SU-DHL-6 (cell line): ENCODE results near the gene DST.
"Not testable (repeated sequence)": the region's sequence is repeated elsewhere in the genome, so short reads cannot be mapped to it uniquely, and the experiment has no call there.

Experiments used
- H2AFZ ChIP-seq: fragments of 200-600 bp; sonication (generic); 2 replicates; pipeline ENCODE4 v1.6.1; 2014; ENCODE audit warnings: low read depth, mild to moderate bottlenecking, moderate library complexity, mixed read lengths, antibody characterized with exemption, low read length; ENCODE audit not compliant: severe bottlenecking
- H3F3A ChIP-seq: fragments of 200-600 bp; shearing (Covaris generic); 2 replicates; pipeline ENCODE4 v1.6.0; 2016; ENCODE audit warnings: antibody characterized with exemption, mild to moderate bottlenecking; ENCODE audit not compliant: insufficient read depth
- H3K27ac ChIP-seq: fragments of 200-600 bp; sonication (generic); 2 replicates; pipeline ENCODE4 v1.5.1; 2016; ENCODE audit warnings: low read depth, mild to moderate bottlenecking, low read length, moderate library complexity, mixed read lengths
- H3K27me3 ChIP-seq: fragments of 200-600 bp; sonication (generic), shearing (Covaris generic); 2 replicates; pipeline ENCODE4 v1.6.0; 2014; ENCODE audit warnings: mild to moderate bottlenecking, low read length
- H3K36me3 ChIP-seq: fragments of 200-600 bp; sonication (generic); 2 replicates; pipeline ENCODE4 v1.6.1; 2014; ENCODE audit warnings: mild to moderate bottlenecking, low read length, mixed read lengths
- H3K4me2 ChIP-seq: fragments of 300-600, 200-600 bp; shearing (Covaris generic), sonication (generic); 2 replicates; pipeline ENCODE4 v1.6.0; 2014; ENCODE audit warnings: low read length, low read depth, mild to moderate bottlenecking; ENCODE audit not compliant: poor library complexity, severe bottlenecking
- H3K4me3 ChIP-seq: fragments of 200-600 bp; sonication (generic); 2 replicates; pipeline ENCODE4 v1.5.1; 2014; ENCODE audit warnings: antibody characterized with exemption, low read length, mild to moderate bottlenecking, mixed read lengths; ENCODE audit not compliant: insufficient read depth, poor library complexity, severe bottlenecking
- H3K79me2 ChIP-seq: fragments of 200-600 bp; sonication (generic); 2 replicates; pipeline ENCODE4 v1.6.1; 2014; ENCODE audit warnings: mild to moderate bottlenecking, low read length, moderate library complexity; ENCODE audit not compliant: insufficient read depth
- H3K9ac ChIP-seq: fragments of 200-600 bp; sonication (generic); 2 replicates; pipeline ENCODE4 v1.7.0; 2014; ENCODE audit warnings: mild to moderate bottlenecking, low read length
- H3K9me2 ChIP-seq: fragments of 200-600 bp; sonication (generic); replicated peaks from 2 replicates; pipeline ENCODE4 v1.6.1; 2014; ENCODE audit warnings: low read length; ENCODE audit not compliant: insufficient read depth
- H3K9me3 ChIP-seq: fragments of 200-600 bp; sonication (generic); 2 replicates; pipeline ENCODE4 v1.6.1; 2014; ENCODE audit warnings: low read length, mixed read lengths; ENCODE audit not compliant: insufficient read depth
- H4K20me1 ChIP-seq: fragments of 200-600 bp; sonication (generic); 2 replicates; pipeline ENCODE4 v1.6.1; 2014; ENCODE audit warnings: low read depth, mild to moderate bottlenecking, antibody characterized with exemption, low read length, moderate library complexity, mixed read lengths
- CTCF ChIP-seq: fragments of 200-600 bp; sonication (generic); IDR thresholded peaks from one replicate; pipeline ENCODE4 v1.5.1; 2017; ENCODE audit warnings: antibody characterized with exemption, mild to moderate bottlenecking, low read length, moderate library complexity; ENCODE audit not compliant: insufficient read depth, poor library complexity, severe bottlenecking
- EZH2phosphoT487 ChIP-seq: fragments of 200-600 bp; sonication (generic), shearing (Covaris generic); conservative IDR thresholded peaks from 2 replicates; pipeline ENCODE4 v1.6.1; 2018; ENCODE audit warnings: mild to moderate bottlenecking, antibody characterized with exemption, low read length, moderate library complexity, mixed read lengths

The DST gene

GRCh38 chr6:56664029-56664428 lies 21.3 kb upstream of the DST start:
- H3K79me2 ChIP-seq, result no peaks in the 10 kb centered on the region
- no peak overlapping the region for H3K27ac ChIP-seq
- TF ChIP-seq EZH2phosphoT487 (no peak), CTCF (no peak)

GRCh38 chr6:56663344-56663743 lies 20.7 kb upstream of the DST start:
- no peak overlapping the region for H3K4me2 ChIP-seq
- no peaks in the 10 kb centered on the region for H3K36me3 ChIP-seq
- H4K20me1 ChIP-seq, result no peaks in the 10 kb centered on the region
- H3K9me2 ChIP-seq, result no peaks in the 10 kb centered on the region
- no peaks in the 10 kb centered on the region for H3F3A ChIP-seq
- H3K79me2 ChIP-seq, result no peaks in the 10 kb centered on the region
- TF ChIP-seq CTCF (no peak), EZH2phosphoT487 (no peak)
- no peak overlapping the region for H3K27ac ChIP-seq
- H3K27me3 ChIP-seq, result no peaks in the 10 kb centered on the region
- H3K9me3 ChIP-seq, result no peaks in the 10 kb centered on the region
- H3K9ac ChIP-seq, result no peak overlapping the region
- H2AFZ ChIP-seq, result no peak overlapping the region
- no peak overlapping the region for H3K4me3 ChIP-seq

More at GRCh38 chr6:56664029-56664428, 21.3 kb upstream of the DST start:
- no peaks in the 10 kb centered on the region for H4K20me1 ChIP-seq
- H3K9ac ChIP-seq, result no peak overlapping the region
- no peak overlapping the region for H2AFZ ChIP-seq
- no peaks in the 10 kb centered on the region for H3F3A ChIP-seq
- H3K9me3 ChIP-seq, result no peaks in the 10 kb centered on the region
- H3K27me3 ChIP-seq, result no peaks in the 10 kb centered on the region
- no peaks in the 10 kb centered on the region for H3K9me2 ChIP-seq
- no peaks in the 10 kb centered on the region for H3K36me3 ChIP-seq
- H3K4me2 ChIP-seq, result no peak overlapping the region
- no peak overlapping the region for H3K4me3 ChIP-seq

GRCh38 chr6:56661338-56661737 lies 18.6 kb upstream of the DST start:
- H3K27me3 ChIP-seq, H3K9ac ChIP-seq, H3K79me2 ChIP-seq, H3K9me2 ChIP-seq, H3K9me3 ChIP-seq, H3F3A ChIP-seq, H4K20me1 ChIP-seq, H2AFZ ChIP-seq, H3K4me2 ChIP-seq, H3K36me3 ChIP-seq, H3K4me3 ChIP-seq, H3K27ac ChIP-seq: not testable (repeated sequence)

GRCh38 chr6:56660381-56660730 lies 17.7 kb upstream of the DST start:
- no peak overlapping the region for H2AFZ ChIP-seq
- H3K9me3 ChIP-seq, result no peaks in the 10 kb centered on the region
- TF ChIP-seq EZH2phosphoT487 (no peak), CTCF (no peak)
- H3K27ac ChIP-seq, result no peak overlapping the region
- H3K4me2 ChIP-seq, result no peak overlapping the region
- H3K79me2 ChIP-seq, result no peaks in the 10 kb centered on the region
- H3K36me3 ChIP-seq, result no peaks in the 10 kb centered on the region
- no peaks in the 10 kb centered on the region for H4K20me1 ChIP-seq
- H3K4me3 ChIP-seq, result no peak overlapping the region
- H3F3A ChIP-seq, result no peaks in the 10 kb centered on the region
- H3K9ac ChIP-seq, result no peak overlapping the region
- H3K27me3 ChIP-seq, result no peaks in the 10 kb centered on the region
- no peaks in the 10 kb centered on the region for H3K9me2 ChIP-seq
